ENCODE data around the gene SERPINA6. TPM values are rescaled to one million over a fixed set of nuclear protein-coding genes. Genes with fewer than 3 reads are reported as not detected.
A peak's percentile ranks its signal among the peaks of the same experiment; 100 is the strongest.

The SERPINA6 gene
- total RNA-seq, 2 donors from 2014 or later = not detected

DNA sequence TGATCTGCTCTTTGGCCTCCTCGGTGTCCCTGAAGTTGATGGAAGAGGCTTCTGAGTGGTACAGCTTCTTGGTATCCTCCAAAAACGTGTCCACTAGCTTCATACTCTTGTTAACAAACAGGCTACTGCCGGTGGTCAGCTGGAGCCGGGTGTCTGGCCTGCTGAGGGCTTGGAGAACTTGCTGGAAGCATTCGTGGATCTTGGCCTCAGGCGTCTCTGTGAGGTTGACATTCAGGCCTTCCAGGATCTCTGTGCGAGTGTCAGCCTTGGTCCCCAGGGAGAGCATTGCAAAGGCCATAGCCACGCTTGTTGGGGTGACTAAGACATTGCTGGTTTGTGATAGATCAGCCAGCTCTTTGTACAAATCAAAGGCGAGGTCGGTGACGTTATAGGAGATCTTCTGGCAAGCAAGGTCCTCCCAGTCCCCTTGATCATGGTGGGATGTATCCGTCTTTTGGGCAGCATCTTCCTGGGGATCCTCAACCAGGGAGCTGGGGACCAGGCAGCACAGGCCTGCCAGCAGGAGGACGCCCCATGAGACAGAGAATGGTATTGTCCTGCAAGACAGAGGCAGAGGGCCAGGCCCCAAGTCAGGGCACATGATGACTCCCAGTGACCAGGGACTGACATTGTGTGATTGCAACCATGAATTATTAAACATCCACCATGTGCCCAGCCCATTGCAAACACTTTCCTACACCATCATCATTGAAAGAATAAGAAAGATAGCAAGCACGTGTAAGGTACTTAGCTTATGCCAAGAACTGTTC lies 43.2 kb upstream of the SERPINA6 start, which contains the start of gene SERPINA2:
SERPINA2 (minus strand) TSS at position 553 of the 770 bp plus-strand sequence.
- Mint-ChIP-seq H3K4me3 (no peak within 1 kb of the TSS), H3K9me3 (no peaks in the 10 kb centered on the region)

GRCh38 chr14:94365624-94366023 lies 42.5 kb upstream of the SERPINA6 start:
- no peak for TF ChIP-seq CTCF (conservative IDR thresholded peaks at IDR 0.05)
- no peak for DNase-seq
- H3K36me3 ChIP-seq (ENCODE audit: control insufficient read depth, insufficient read depth, low read length) = no peaks in the 10 kb centered on the region
- WGBS, 2 experiments (ENCODE audit: insufficient coverage in 1 of 2, insufficient read length in 1 of 2) = 92 to 95% methylated on average over 3 of the region's 3 CpGs
- no peaks in the 10 kb centered on the region for H3K9me3 Mint-ChIP-seq
- H3K36me3 Mint-ChIP-seq (ENCODE audit: low read depth) = no peaks in the 10 kb centered on the region
- no peaks in the 10 kb centered on the region for H3K9me3 ChIP-seq (ENCODE audit: control insufficient read depth, low read length)
- H3K4me1 ChIP-seq (ENCODE audit: control insufficient read depth, insufficient read depth, low read length) = no peaks in the 10 kb centered on the region
- H3K27me3 Mint-ChIP-seq (ENCODE audit: insufficient read depth) = no peaks in the 10 kb centered on the region
- H3K9ac ChIP-seq (ENCODE audit: extremely low read depth, low read length, poor library complexity, severe bottlenecking) = no peak overlapping the region
- no peak overlapping the region for H3K27ac Mint-ChIP-seq
- no peaks in the 10 kb centered on the region for H3K4me1 Mint-ChIP-seq
- H3K4me3 ChIP-seq (ENCODE audit: low read length) = no peak overlapping the region
- no peak overlapping the region for H3K27ac ChIP-seq (ENCODE audit: low read depth, low read length)
- H3K27me3 ChIP-seq (ENCODE audit: control insufficient read depth, insufficient read depth, low read length, poor library complexity, severe bottlenecking) = no peaks in the 10 kb centered on the region
- no peak overlapping the region for H3K4me3 Mint-ChIP-seq

More for the DNA sequence above, 43.2 kb upstream of the SERPINA6 start, which contains the start of gene SERPINA2:
- H3K9ac ChIP-seq (ENCODE audit: extremely low read depth, low read length, poor library complexity, severe bottlenecking) = no peak within 1 kb of the TSS
- no peak within 1 kb of the TSS for H3K4me3 ChIP-seq (ENCODE audit: low read length)
- no peaks in the 10 kb centered on the region for H3K4me1 Mint-ChIP-seq
- no peak within 1 kb of the TSS for H3K27ac ChIP-seq (ENCODE audit: low read depth, low read length)
- DNase-seq = no peak
- no peaks in the 10 kb centered on the region for H3K27me3 ChIP-seq (ENCODE audit: control insufficient read depth, insufficient read depth, low read length, poor library complexity, severe bottlenecking)
- WGBS, 2 experiments (ENCODE audit: insufficient coverage in 1 of 2, insufficient read length in 1 of 2) = 91 to 92% methylated on average over 9 to 14 of the region's 14 CpGs
- no peaks in the 10 kb centered on the region for H3K36me3 Mint-ChIP-seq (ENCODE audit: low read depth)
- no peak for TF ChIP-seq CTCF (conservative IDR thresholded peaks at IDR 0.05)
- H3K27me3 Mint-ChIP-seq (ENCODE audit: insufficient read depth) = no peaks in the 10 kb centered on the region
- H3K4me1 ChIP-seq (ENCODE audit: control insufficient read depth, insufficient read depth, low read length) = no peaks in the 10 kb centered on the region
- H3K27ac Mint-ChIP-seq = no peak within 1 kb of the TSS
- H3K36me3 ChIP-seq (ENCODE audit: control insufficient read depth, insufficient read depth, low read length) = no peaks in the 10 kb centered on the region
- H3K9me3 ChIP-seq (ENCODE audit: control insufficient read depth, low read length) = no peaks in the 10 kb centered on the region

GRCh38 chr14:94364964-94365363 lies 41.8 kb upstream of the SERPINA6 start:
- Mint-ChIP-seq H3K4me3 (no peak overlapping the region), H3K27me3 (ENCODE audit: insufficient read depth) (no peaks in the 10 kb centered on the region), H3K9me3 (no peaks in the 10 kb centered on the region), H3K4me1 (no peaks in the 10 kb centered on the region), H3K27ac (no peak overlapping the region), H3K36me3 (ENCODE audit: low read depth) (no peaks in the 10 kb centered on the region)
- Histone ChIP-seq H3K9ac (ENCODE audit: extremely low read depth, low read length, poor library complexity, severe bottlenecking) (no peak overlapping the region), H3K36me3 (ENCODE audit: control insufficient read depth, insufficient read depth, low read length) (no peaks in the 10 kb centered on the region), H3K9me3 (ENCODE audit: control insufficient read depth, low read length) (no peaks in the 10 kb centered on the region), H3K4me3 (ENCODE audit: low read length) (no peak overlapping the region), H3K27ac (ENCODE audit: low read depth, low read length) (no peak overlapping the region), H3K27me3 (ENCODE audit: control insufficient read depth, insufficient read depth, low read length, poor library complexity, severe bottlenecking) (no peaks in the 10 kb centered on the region), H3K4me1 (ENCODE audit: control insufficient read depth, insufficient read depth, low read length) (no peaks in the 10 kb centered on the region)
- 79 to 83% methylated on average over 2 to 5 of the region's 5 CpGs for WGBS, 2 experiments (ENCODE audit: insufficient coverage in 1 of 2, insufficient read length in 1 of 2)
- no peak for TF ChIP-seq CTCF (conservative IDR thresholded peaks at IDR 0.05)
- DNase-seq = peak; percentile 40
